GM12872 (cell line): Measurements from ENCODE around the gene MEI1.

Experiments used
- TF ChIP-seq, protein P1 (sequence below): IDR thresholded peaks from 3 replicates; pipeline ENCODE4 v1.5.1; 2011; ENCODE audit warnings: low read depth, mild to moderate bottlenecking, low read length, moderate library complexity; ENCODE audit not compliant: insufficient read depth

MEI1 gene

GRCh38 chr22:41842996-41843970, 144.0 kb downstream of the MEI1 start:
- TF ChIP-seq, protein P1, sequence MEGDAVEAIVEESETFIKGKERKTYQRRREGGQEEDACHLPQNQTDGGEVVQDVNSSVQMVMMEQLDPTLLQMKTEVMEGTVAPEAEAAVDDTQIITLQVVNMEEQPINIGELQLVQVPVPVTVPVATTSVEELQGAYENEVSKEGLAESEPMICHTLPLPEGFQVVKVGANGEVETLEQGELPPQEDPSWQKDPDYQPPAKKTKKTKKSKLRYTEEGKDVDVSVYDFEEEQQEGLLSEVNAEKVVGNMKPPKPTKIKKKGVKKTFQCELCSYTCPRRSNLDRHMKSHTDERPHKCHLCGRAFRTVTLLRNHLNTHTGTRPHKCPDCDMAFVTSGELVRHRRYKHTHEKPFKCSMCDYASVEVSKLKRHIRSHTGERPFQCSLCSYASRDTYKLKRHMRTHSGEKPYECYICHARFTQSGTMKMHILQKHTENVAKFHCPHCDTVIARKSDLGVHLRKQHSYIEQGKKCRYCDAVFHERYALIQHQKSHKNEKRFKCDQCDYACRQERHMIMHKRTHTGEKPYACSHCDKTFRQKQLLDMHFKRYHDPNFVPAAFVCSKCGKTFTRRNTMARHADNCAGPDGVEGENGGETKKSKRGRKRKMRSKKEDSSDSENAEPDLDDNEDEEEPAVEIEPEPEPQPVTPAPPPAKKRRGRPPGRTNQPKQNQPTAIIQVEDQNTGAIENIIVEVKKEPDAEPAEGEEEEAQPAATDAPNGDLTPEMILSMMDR = no peak

GRCh38 chr22:41844036-41844435, 144.7 kb downstream of the MEI1 start:
- TF ChIP-seq, protein P1 = no peak

DNA sequence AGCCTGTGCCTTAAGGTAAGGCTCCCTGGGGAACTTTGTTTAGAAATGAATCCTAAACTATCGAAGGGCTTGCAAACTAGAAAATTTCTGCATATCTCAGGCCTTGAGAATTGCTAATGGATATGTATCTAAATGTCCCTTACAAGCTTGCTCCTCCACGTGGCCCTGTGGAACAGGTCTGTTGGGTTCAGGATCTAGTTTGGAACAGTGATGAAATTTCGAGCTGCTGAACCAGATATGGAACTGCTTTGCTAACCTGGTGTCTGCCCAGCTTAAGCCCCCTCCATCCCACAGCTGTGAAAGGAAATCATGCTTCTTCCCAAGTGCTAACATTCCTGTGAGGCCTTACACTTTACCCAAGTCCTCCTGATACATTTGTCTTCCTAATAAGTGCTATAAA, 145.2 kb downstream of the MEI1 start:
- TF ChIP-seq, protein P1 = no peak

GRCh38 chr22:41845380-41846267, 146.3 kb downstream of the MEI1 start:
- TF ChIP-seq, protein P1 = no peak

DNA sequence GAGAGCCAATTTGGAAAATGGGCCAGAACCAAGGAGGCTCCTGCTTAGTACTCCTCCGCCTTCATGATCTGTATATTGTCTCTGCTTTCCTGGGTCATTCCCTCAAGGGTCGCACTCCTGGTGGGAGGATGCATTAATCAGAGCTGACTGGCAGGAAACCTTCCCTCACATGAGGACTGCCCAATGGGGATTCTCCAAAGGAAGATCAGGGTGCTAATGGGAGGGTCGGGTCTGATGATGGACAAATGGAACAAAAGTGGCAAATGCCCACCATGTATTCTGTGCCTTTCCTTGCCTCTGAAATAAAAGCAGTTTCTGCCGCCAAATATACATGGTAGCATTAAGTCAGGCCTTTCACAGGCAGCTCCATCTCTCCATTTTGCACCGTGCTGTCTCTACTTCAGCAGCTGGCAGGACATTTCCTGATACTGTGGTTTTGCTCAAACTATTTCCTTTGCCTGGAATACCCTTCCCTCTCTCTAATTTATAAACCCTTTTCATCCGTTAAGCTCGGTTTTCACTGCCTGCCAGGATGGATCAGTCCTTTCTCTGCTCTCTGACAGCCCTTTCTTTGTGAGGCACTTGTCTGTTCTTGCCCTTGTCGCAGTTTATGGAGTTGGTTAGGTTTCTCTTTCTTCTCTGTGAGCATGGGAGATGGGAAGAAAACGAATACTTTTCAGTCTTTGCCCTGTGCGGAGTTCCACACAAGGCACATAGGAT, 147.1 kb downstream of the MEI1 start:
- TF ChIP-seq, protein P1 = no peak

GRCh38 chr22:41847300-41847699, 148.0 kb downstream of the MEI1 start:
- TF ChIP-seq, protein P1 = no peak
